HUDEP-2 (cell line): Measurements from ENCODE around the gene WFIKKN1.

ENCODE experiments used
- DNase-seq, 76 experiments: peaks; one replicate each; lab custom pipeline; 2025; ENCODE audit not compliant: unreplicated experiment in 76 of 76; lab: John Stamatoyannopoulos, UW

WFIKKN1 gene

DNA sequence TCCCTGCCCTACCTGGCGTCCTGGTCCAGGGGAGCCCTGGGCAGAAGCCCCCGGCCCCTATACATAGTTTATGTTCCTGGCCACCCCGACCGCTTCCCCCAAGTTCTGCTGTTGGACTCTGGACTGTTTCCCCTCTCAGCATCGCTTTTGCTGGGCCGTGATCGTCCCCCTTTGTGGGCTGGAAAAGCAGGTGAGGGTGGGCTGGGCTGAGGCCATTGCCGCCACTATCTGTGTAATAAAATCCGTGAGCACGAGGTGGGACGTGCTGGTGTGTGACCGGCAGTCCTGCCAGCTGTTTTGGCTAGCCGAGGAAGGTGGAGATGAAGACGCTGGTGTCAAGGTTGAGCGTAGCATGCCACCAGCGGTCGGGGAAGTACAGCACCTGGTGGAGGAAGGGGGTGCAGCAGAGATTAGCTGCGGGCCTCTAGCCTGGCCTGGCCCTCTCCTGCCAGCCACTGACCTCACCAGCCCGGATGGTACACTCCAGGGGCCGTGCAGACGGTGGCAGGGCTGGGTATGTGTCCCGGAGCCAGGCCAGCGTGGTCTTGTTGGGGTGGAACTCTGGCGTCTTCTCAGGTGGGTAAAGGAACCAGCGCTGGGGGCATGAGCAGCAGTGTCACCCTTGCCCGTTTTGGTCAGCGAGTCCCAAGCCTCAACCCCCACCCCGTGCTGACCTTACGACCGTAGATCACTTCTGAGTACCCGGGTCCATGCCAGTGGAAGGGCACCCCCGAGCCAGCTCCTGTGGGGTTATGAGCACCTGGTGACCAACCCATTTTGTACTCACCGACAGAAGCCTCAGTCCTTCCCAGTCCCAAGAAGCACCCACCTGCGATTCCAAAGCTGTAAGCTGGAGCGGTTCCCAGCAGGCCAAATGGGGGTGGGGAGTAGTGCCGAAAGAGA is 52.0 kb downstream of the WFIKKN1 start:
- DNase-seq, result peak in 1 of 76 experiments; percentile 16

- DNase-seq, result peak in 11 of 76 experiments; percentile 12 to 41 (median 30)
These were observed 52.7 kb downstream of the WFIKKN1 start for GRCh38 chr16:683396-684070.
